ELR (cell line): Measurements from ENCODE around the gene TMEM204.

ENCODE experiments used
- DNase-seq: peaks from one replicate; pipeline ENCODE4 v3.0.0-alpha.2; 2015; ENCODE audit warnings: low read depth

TMEM204 gene

DNA sequence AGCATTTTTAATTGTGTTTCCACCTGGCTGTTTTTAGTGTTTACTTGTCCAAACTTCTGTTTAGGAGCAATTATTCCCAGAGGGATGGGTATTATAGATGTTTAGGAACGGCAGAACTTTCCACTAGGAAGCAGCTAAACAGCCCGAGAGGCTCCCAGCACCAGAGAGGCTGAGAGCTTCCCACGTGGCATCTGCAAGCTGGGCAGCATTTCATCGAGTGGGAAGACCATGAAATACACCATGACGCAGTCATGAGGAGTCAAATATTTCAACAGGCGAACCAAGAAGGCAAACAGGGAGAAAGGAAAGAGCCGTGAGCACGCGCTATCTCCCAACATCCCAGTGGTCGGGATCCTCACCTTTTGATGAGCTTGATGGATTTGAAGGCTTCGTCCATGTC, 24.1 kb downstream of the TMEM204 start:
- DNase-seq: no peak

DNA sequence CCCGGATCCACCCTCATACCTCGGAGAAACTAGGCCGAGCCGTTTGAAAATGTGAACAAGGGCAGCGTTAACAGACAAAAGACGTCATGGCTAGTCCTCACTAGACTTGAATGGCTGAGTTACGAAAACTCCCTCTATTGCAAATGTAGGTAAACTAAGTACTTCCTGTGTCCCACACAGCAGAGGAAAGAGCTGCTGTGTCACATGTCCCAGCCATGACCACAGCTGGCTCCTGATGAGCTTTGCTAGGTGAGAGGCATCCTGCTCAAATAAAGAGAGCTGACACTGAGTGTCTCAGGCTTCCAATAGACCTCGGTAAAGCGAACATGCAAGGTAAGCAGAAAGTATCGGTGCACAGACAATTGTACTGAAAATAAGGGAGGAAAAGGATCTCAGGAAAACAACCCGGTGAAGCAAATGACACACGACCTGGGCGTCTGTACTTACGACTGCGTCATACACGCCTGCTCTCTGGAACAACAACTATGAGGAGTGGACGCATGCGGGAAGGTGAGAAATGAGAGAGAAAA, 26.0 kb downstream of the TMEM204 start:
- no peak for DNase-seq

GRCh38 chr16:1560153-1560552, 26.7 kb downstream of the TMEM204 start:
- no peak for DNase-seq

GRCh38 chr16:1560866-1561265, 27.4 kb downstream of the TMEM204 start:
- no peak for DNase-seq

- no peak for DNase-seq
Measured at GRCh38 chr16:1561266-1561665, 27.8 kb downstream of the TMEM204 start.

GRCh38 chr16:1561836-1562235, 28.4 kb downstream of the TMEM204 start:
- no peak for DNase-seq

DNA sequence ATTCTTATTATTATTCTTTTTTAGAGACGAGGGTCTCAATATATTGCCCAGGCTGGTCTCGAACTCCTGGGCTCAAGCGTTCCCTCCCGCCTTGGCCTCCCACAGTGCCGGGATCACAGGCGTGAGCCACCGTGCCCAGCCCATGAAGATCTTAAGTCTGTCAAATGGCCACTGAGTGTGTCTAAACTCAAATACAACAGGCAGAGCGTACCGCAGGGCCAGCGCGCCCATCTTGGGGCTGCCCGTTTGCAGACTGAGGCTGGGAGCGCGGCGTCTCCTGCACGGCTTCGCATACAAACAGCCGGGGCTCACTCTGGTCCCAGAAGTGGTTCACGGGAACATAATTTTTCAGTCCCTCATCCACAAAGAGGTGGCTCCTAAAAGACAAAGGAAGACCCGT, 30.3 kb downstream of the TMEM204 start:
- DNase-seq: no peak

GRCh38 chr16:1564325-1564724, 30.9 kb downstream of the TMEM204 start:
- peak; percentile 7 for DNase-seq

- DNase-seq: no peak
Measured at GRCh38 chr16:1565083-1565805, 31.8 kb downstream of the TMEM204 start.

GRCh38 chr16:1567988-1568387, 34.5 kb downstream of the TMEM204 start:
- no peak for DNase-seq

GRCh38 chr16:1571012-1571671, 37.7 kb downstream of the TMEM204 start:
- no peak for DNase-seq

DNA sequence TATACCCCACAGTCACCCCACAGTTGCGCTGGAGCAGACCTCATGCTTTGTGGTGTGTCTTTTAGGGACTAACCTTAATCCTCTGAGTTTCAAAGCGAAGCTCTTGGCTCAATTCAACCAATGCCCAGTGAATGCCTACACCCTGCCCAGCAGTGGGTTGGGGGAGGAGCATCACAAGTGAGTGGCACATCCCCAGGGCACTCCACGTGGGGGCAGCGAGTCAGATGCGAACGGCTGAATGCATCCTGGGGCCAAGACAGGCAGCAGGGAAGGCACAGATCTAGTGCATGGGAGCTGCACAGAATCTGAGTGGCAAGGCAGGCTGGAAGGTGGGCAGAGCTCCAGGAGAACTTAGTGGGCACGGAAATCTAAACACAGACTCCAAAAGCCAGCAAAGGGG, 39.2 kb downstream of the TMEM204 start:
- peak; percentile 18 for DNase-seq

DNA sequence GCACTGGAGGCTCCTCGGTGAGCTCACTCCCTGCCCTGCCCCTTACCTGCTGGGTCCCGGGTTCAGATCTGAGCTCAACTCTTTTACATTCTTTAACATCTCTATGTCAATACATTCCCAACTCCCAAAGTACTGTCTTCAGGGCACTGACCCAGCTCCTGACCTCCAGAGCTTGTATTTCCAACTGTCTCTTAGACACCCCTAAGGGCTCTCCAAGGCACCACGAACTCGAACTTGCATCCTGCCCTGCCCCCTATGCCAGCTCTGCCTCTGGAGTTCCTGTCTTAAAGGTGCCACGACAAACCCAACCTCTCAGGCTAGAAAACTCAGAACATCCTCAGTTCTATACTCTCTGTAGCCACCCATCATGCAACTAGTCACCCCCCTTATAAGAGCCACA, 39.8 kb downstream of the TMEM204 start:
- DNase-seq: no peak

- DNase-seq: no peak
Measured at GRCh38 chr16:1575578-1575977, 42.1 kb downstream of the TMEM204 start.

DNA sequence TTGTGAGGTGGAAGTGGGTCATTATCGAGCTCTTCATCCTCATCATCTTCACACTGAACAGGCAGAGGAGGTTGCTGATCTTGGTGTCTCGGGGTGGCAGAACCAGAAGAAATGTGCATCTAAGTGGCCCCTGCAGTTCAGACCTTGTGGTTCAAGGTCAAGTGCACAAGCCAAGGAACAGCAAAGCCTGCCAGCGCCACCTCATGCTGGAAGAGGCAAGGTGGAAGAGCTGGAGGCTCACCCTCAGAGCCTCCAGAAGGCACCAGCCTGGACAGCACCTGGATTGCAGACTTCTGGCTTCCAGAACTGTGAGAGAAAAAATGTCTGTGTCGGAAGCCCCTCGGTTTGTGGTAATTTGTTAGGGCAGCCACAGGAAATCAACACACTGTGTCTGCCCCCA, 45.7 kb downstream of the TMEM204 start:
- no peak for DNase-seq

DNA sequence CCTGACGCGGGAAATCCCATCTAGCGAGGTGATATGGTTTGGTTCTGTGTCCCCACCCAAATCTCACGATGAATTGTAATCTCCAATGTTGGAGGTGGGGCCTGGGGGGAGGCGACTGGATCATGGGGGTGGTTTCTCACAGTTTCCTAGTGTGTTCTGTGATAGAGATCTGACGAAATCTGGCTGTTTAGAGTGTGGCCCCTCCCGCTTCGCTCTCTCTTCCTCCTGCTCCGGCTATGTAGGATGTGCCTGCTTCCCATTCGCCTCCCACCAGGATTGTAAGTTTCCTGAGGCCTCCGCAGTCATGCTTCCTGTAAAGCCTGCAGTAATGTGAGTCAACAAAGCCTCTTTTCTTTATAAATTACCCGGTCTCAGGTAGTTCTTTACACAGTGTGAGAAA, 46.8 kb downstream of the TMEM204 start:
- DNase-seq: no peak

- no peak for DNase-seq
Measured at GRCh38 chr16:1580956-1581355, 47.5 kb downstream of the TMEM204 start.

DNA sequence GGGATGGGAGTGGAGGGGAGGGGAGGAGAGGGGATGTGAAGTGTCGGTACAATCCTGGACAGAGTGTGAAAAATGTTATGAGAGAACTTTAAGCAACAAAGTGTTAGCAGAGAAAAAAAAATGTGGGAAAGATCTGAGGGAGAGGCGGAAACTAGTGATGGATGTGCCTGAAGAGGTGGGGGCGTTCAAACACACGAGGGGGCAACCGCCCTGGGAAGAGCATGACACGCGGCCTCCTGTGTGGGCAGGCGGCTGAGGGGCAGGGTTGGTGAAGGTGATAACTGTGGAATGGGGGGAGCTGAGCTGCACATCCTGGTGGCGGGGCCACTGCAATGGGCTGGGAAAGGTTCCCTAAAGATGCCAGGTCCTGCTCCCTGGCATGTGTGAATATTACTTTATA, 48.3 kb downstream of the TMEM204 start:
- no peak for DNase-seq

DNA sequence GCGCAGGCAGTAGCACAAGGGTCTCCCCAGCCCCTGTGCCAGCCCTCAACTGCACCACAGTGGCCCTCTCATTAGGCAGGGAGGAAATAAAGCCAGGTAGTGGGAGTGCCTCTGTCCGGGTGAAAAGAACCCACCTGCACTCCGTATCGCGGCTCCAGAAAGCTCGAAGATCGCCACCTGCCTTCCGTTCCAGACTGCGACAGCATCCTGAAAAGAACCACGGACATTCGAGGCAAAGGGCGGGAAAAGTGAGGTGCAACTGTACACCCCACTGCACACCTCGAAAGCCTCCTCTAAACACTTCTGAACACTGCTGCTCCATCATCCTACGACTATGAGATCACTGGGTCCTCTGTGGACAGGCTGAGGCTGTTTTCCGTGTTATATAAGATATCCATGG, 49.7 kb downstream of the TMEM204 start:
- no peak for DNase-seq

DNA sequence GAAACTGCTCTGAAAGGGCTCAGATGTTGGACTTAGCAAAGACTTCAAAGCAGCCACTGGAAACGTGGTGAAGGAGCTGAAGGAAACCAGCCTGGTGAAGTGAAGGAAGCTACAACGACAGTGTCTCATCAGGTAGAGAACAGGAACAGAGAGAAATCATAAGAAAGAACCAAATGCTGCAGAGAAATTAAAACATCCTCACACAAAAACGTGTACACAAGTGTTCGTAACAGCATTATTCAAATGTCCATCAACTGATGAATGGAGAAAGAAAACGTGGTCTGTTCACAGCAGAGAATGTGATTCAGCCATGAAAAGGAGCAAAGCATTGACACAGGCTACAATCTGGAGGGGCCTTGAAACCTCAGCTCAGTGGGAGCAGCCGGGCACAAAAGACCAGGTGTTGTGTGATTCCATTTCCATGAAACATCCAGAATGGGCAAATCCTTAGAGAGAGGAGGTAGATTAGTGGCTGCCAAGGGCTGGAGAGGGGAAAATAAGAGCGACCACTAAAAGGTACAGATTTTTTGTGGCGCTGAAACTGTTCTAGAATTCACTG, 51.5 kb downstream of the TMEM204 start:
- DNase-seq: no peak

- DNase-seq: no peak
Measured at GRCh38 chr16:1590366-1590765, 56.9 kb downstream of the TMEM204 start.

- DNase-seq: no peak
Measured at GRCh38 chr16:1590930-1591705, 57.7 kb downstream of the TMEM204 start.

GRCh38 chr16:1592446-1592845, 59.0 kb downstream of the TMEM204 start:
- DNase-seq: no peak
